Measurements from ENCODE around the gene BLOC1S1. TPM values are rescaled to one million over a fixed set of nuclear protein-coding genes. Genes with fewer than 3 reads are reported as not detected.

Gene BLOC1S1
- total and polyA plus RNA-seq, 3 donors from 2014 or later = 108 to 145 (median 110) TPM

GRCh38 chr12:55720894-55721444 is 5.1 kb downstream of the BLOC1S1 start:
- peaks cover 56% of the 10 kb centered on the region for H3K4me1 ChIP-seq
- intact Hi-C loops (cut with DNase I; ENCODE audit: low total_unique reads) = no loop called here
- no peaks in the 10 kb centered on the region for H3K9me3 ChIP-seq
- H3K4me3 ChIP-seq = no peak overlapping the region
- H3K36me3 ChIP-seq (ENCODE audit: low read depth, missing control alignments) = no peaks in the 10 kb centered on the region
- peak; percentile 75 for DNase-seq
- H3K27me3 ChIP-seq = no peaks in the 10 kb centered on the region
- H3K27ac ChIP-seq = peak overlapping the region in 1 of 2 donors; percentile 22
- 42 to 67% methylated on average over 3 to 9 of the region's 9 CpGs for WGBS, 2 donors
- no peak for TF ChIP-seq POLR2A (IDR thresholded peaks at IDR 0.05)
- TF ChIP-seq CTCF (IDR thresholded peaks at IDR 0.05) = peak; percentile 27 to 43 (median 36)

- intact Hi-C loops (cut with DNase I; ENCODE audit: low total_unique reads) = no loop called here
- WGBS, 2 donors = 71 to 77% methylated on average over 5 to 14 of the region's 14 CpGs
- Histone ChIP-seq H3K4me1 (peaks cover 58% of the 10 kb centered on the region), H3K9me3 (no peaks in the 10 kb centered on the region), H3K27me3 (no peaks in the 10 kb centered on the region), H3K36me3 (ENCODE audit: low read depth, missing control alignments) (no peaks in the 10 kb centered on the region), H3K4me3 (no peak overlapping the region), H3K27ac (peak overlapping the region in 1 of 2 donors; percentile 22)
- no peak for DNase-seq
- no peak for TF ChIP-seq POLR2A (IDR thresholded peaks at IDR 0.05)
- TF ChIP-seq CTCF (IDR thresholded peaks at IDR 0.05) = no peak
These were observed 5.9 kb downstream of the BLOC1S1 start for GRCh38 chr12:55721601-55722213.

GRCh38 chr12:55722948-55723347 is 7.1 kb downstream of the BLOC1S1 start:
- Histone ChIP-seq H3K4me1 (peaks cover 58% of the 10 kb centered on the region), H3K36me3 (ENCODE audit: low read depth, missing control alignments) (no peaks in the 10 kb centered on the region)
- 95 to 98% methylated on average over 8 of the region's 8 CpGs for WGBS, 2 donors

GRCh38 chr12:55723516-55724225 is 7.8 kb downstream of the BLOC1S1 start:
- Histone ChIP-seq H3K9me3 (no peaks in the 10 kb centered on the region), H3K4me1 (peaks cover 51% of the 10 kb centered on the region), H3K27me3 (no peaks in the 10 kb centered on the region), H3K27ac (peak overlapping the region in 1 of 2 donors; percentile 56), H3K36me3 (ENCODE audit: low read depth, missing control alignments) (no peaks in the 10 kb centered on the region), H3K4me3 (no peak overlapping the region)
- intact Hi-C loops (cut with DNase I; ENCODE audit: low total_unique reads) = no loop called here
- TF ChIP-seq CTCF (IDR thresholded peaks at IDR 0.05) (no peak), POLR2A (IDR thresholded peaks at IDR 0.05) (no peak)
- no peak for DNase-seq
- 32 to 50% methylated on average over 6 to 10 of the region's 10 CpGs for WGBS, 2 donors

More at GRCh38 chr12:55722948-55723347, 7.1 kb downstream of the BLOC1S1 start:
- intact Hi-C loops (cut with DNase I; ENCODE audit: low total_unique reads) = no loop called here
- Histone ChIP-seq H3K27me3 (no peaks in the 10 kb centered on the region), H3K4me3 (no peak overlapping the region), H3K27ac (no peak overlapping the region), H3K9me3 (no peaks in the 10 kb centered on the region)
- TF ChIP-seq POLR2A (IDR thresholded peaks at IDR 0.05) (no peak), CTCF (IDR thresholded peaks at IDR 0.05) (no peak)
- no peak for DNase-seq
